Adrenal gland (tissue), 5 donors: ENCODE data around the gene SIGLEC1.

ENCODE experiments used
- CTCF ChIP-seq, 6 experiments: fragments of 450-650 bp in 4 of 6; fragments of 200-600 bp in 2 of 6; sonication (generic) in 1 of 6; IDR thresholded peaks; 1 replicate in 5 of 6; 2 replicates in 1 of 6; pipeline versions ENCODE4 v1.5.1 to v1.8.0; 2016 to 2021; ENCODE audit warnings: antibody characterized with exemption in 6 of 6, mild to moderate bottlenecking in 2 of 6, moderate library complexity in 1 of 6
- POLR2A ChIP-seq, 2 donors: fragments of 450-650 bp; IDR thresholded peaks; one replicate each; pipeline ENCODE4 v1.6.1; 2017; ENCODE audit warnings: antibody characterized with exemption in 2 of 2, mild to moderate bottlenecking in 2 of 2, moderate library complexity in 1 of 2
- donor health status: DM: no; HTN: no; CAD: no.

GRCh38 chr20:3704087-3704486, 8.3 kb downstream of the SIGLEC1 start:
- TF ChIP-seq CTCF (IDR thresholded peaks at IDR 0.05) (no peak), POLR2A (IDR thresholded peaks at IDR 0.05) (no peak)
